Medulla oblongata (tissue), 1 donor: ENCODE data around the gene TMEM255B.
"Not testable (repeated sequence)": the region's sequence is repeated elsewhere in the genome, so short reads cannot be mapped to it uniquely, and the experiment has no call there.

Experiments used
- DNase-seq: peaks from one replicate; pipeline ENCODE4 v3.0.0-alpha.2; 2015; ENCODE audit errors: extremely low spot score

Gene TMEM255B

DNA sequence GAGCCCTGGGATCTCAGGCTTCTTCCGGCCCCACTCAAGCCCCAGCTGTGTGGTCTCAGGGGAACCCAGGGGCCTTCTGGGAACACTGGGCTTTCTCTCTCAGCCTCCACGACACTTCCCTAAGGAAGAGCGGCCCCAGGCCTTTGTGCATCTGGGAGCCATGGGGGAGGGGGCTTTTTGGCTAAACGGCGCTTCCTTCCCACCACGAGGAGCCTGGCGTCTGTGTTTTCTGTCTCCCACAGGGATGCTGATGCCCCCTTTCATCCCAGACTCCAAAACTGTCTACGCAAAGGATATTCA lies 24.2 kb upstream of the TMEM255B start:
- no peak for DNase-seq

DNA sequence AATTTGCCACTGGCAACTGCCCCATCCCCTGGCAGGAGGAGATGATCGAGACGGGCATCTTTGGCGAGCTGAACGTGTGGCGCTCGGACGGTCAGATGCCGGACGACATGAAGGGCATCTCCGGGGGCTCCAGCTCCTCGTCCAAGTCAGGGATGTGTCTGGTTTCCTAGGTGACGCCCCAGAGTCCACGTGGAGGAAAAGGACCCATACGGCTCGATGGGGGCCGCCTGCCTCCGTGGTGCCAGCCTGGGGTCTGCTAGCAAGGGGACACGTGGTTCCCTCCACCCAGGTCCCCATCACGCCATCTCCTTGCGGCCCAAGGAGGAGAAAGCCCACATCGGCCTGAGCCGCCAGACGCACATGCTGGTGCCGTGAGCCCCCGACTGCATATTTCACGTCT lies 23.8 kb upstream of the TMEM255B start:
- no peak for DNase-seq

DNA sequence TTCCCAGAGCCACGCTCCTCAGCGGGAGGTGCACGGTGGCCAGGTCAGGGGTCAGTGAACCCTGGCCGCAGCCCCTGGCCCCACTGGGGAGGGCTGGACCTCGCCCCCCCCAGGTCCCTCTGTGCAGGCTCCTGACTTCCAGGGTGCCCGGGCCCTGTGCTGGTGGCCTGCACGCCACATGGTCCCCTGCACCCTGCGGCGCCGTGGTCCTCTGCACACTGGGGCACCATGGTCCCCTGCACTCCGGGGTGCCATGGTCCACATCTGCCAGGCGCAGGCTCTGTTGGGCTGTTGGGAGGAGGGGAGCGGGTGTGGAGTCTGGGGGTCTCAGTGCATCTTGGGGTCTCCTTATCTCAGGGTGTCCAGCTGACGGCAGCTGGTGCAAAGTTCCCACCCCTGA lies 23.3 kb upstream of the TMEM255B start:
- DNase-seq, result no peak

DNA sequence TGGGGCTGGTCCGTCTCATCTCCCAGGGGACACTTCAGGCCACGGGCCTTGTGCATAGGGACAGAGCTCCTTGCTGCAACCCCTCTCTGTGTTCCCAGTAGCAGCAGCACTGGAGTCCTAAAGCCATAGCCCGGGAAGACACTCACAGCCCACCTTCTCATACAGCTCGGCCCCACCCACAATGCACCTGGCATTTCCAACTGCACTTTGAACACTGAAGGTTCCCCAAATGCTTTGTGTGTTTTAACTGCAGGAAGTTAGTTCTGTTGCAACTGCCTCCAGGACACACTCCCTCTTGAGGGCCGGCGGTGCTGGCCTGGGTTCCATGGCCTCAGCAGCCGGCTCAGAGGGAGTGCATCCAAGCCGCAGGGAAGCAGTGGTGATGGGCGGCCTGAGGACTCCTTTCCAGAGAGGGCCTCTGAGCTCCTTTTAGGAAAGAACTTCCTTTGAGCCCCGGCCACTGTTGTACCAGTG lies 22.7 kb upstream of the TMEM255B start:
- no peak for DNase-seq

DNA sequence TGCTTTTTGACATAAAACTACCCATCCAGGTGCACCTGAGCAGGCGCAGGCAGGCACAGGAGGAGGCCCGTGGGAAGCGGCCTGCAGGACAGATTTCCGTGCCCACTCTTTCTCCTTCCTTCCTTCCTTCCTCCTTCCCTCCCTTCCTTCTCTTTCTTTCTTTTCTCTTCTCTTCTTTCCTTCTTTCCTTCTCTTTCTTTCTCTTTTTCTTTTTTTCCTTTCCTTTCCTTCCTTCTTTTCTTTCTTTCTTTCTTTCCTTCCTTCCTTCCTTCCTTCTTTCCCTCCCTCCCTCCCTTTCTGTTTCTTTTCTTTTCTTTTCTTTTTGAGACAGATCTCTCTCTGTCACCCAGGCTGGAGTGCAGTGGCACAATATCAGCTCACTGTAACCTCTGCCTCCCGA lies 21.2 kb upstream of the TMEM255B start:
- no peak for DNase-seq

DNA sequence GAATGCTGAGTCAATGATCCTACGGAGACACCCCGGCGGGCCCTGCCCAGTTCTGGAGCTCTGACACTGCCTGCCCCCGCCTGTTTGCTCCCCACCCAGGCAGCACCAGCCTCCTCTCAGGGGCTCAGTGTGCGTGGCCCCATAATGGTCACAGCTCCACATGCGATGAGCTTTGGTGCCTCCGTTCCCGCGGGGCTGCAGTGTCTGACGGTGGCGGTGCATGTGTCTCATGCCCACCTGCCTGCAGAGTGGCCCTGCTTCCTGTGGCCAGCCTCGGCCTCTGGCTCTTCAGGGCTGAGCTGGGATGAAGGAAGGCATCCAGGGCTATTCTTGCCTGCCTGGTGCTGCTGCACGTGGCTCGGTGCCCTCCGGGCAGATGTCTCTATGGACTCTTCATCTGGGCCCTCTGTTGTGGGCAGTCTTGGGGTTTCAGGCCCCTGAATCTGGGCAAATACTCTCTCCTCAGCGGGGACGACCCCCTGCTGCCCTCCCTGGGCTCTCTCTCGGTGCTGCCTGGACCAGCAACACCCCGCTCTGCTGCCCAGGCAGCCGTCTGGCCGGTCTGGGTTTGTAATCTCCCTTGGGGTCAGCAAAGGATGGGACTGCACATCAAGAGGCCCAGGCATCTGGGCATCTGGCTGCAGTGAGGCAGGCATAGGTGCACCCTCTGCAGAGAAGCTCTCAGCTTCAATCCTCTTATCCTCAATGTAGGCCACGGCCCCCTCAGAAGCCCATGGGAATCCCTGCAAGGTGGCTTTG lies 19.3 kb upstream of the TMEM255B start:
- no peak for DNase-seq

DNA sequence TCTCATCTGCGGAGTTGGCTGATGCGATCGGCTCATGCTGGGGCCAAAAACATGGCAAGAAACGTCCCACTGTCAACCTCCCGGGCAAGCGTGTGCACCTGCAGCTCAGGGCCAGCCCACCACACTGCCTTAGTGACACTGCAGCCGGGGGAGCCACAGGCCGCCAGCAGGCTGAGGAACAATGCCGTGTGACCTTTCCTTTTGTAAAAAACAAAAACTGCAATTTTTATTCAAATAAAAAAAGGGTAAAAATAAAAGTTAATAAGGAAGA lies 18.8 kb upstream of the TMEM255B start:
- no peak for DNase-seq

DNA sequence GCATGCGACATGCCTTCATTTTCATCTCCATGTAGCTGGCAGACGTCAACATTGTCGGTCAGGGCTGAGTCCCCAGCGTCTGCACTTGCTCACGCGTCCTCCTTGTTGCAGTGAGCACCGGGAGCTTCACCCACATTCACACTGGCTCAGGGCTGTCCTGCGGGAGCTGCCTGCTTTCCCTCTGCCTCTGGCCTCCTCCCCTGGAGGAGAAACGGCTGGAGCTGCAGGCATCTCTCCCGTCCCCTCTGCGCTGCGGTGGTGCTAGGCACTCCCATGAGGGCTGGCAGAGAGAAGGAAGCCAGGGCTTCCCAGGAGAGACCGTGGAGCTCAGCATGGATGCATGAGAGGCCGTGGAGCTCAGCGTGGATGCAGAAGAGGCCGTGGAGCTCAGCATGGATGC lies 18.4 kb upstream of the TMEM255B start:
- no peak for DNase-seq

DNA sequence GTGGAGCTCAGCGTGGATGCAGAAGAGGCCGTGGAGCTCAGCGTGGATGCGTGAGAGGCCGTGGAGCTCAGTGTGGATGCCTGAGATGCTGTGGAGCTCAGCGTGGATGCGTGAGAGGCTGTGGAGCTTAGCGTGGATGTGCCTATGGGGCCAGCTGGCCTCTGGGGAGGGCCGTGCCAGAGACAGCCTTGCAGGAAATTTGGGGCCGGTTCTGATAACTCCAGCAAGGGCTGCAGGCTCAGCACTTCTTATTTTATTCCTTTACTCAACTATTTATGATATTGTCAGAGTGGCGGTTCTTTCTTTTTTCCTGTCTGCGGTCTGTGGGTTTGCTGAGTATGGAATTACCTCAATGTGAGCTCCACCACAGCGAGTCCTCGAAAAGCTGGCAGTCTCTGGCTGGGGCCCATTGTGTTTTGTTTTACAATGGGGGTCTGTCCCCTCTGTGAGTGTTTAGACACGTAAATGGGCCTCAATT lies 17.8 kb upstream of the TMEM255B start:
- peak; percentile 44 for DNase-seq

DNA sequence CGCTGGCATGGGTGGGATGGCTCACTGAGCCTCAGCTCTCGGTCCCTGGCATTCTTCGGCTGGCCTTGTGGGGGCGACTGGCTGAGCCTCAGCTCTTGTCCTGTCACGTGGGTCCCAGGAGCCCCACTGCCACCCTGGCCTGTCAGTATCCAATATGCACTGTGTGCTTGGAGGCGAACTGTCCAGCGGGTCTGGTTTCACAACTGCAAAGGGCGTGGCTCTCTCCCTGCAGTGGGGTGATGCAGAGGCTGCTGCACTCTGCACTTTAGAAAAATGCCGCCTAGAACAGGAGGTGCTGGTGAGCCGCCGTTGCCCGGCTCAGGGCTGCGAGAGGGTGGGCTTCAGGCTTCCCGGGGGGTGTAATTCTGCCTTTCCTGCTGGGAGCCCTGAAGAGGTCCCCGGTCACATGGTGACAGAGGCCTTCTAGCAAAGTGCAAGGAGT lies 17.0 kb upstream of the TMEM255B start:
- DNase-seq, result peak; percentile 67

DNA sequence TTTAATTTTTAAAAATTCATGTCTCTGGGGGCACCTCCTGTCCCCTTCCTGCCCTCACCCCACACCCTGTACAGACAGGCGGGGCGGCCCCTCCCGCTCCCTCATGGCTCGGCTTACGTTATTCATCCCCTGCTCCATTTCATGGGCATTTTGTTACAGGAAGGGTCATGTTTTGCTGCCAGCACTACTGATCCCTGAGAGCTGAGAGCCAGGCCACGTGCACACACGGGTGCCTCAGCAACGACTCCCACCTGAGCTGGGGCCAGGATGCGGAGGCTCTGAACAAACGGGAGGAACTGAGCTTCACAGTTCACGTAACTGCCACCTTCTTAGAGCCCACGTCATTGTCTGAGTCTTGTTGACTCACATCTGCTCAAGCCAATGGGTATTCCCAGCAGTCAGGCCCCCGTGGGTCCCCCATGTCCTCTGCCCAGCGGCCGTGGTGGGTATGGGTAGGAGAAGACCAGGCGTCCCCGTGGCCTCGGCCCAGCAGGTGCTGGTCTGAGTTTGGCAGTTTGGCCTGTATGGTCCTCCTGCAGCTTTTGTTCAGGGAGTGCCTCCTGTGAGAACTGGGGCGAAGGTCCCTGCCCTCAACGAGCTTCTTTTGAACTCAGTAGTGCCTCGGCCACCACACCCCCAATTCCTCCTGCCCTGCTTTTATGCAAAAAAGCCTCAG lies 16.4 kb upstream of the TMEM255B start:
- no peak for DNase-seq

DNA sequence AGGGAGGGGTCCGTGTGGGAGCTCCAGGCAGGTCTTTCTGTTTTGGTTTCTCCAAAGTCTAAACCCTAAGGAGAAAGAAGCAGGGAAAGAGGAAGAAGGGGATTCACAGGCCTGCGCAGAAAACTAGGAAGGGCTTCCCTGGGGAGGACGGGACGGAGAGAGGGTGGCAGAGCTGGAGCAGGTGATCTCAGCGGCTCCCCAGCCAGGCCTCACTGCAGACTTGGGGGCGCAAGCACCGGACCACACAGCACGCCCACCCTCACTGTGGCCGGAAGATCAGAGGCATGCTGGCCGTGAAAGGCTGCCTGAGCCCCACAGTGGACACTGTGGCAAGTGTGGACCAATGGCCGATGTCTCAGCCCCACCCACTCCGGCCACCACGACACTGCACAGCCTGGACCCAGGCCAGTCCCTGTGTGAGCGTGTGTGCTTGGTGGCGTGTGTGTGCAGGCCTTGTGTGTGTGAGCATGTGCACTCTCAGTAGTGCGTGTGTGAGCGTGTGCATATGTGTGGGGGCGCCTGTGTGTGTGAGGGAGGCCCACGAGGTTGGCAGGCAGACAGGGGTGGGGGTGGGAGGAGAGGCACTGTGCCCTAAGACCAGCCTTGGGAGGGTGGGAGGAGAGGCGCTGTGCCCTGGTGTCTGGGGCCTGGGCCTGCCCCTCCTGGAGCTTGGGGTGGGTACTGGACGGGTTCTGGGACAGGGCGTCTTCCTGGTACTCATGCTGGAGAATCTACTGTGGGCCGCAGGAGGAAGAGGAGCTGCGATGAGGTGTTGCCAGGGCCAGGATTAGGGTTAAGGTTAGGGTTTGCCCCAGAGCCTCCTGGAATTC lies 15.4 kb upstream of the TMEM255B start:
- no peak for DNase-seq

DNA sequence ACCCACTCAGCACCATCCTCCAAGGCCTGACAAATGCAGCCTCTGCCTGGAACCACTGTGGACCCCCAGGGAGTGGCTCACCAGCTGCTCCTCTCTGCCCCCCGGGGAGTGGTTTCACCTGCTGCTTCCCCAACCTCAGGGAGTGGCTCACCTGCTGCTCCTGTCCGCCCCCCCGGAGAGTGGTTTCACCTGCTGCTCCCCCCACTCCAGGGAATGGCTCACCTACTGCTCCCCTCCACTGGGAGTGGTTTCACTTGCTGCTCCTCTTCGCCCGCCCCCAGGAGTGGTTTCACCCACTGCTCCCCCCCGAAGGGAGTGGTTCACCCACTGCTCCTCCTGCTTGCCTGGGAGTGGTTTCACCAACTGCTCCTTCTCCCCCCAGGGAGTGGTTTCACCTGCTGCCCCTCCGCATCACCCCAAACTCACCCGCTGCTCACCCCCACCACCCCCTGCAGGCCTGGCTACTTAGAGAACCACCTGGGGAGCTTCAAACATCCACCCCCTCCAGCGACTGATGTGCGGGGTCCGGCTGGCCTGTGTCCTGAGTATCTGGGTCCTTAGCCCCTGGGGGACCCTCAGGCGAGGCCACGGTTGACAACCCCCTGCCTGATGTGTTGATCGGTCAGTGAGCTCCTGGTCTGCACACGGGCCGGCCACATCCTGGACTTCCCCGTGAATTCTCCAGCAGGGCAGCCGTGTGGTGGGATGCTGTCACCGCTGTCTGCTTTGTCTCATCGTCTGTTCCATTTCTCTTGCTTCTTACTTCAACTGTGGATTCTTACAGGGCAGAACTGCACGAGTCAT lies 14.6 kb upstream of the TMEM255B start:
- DNase-seq, result no peak

DNA sequence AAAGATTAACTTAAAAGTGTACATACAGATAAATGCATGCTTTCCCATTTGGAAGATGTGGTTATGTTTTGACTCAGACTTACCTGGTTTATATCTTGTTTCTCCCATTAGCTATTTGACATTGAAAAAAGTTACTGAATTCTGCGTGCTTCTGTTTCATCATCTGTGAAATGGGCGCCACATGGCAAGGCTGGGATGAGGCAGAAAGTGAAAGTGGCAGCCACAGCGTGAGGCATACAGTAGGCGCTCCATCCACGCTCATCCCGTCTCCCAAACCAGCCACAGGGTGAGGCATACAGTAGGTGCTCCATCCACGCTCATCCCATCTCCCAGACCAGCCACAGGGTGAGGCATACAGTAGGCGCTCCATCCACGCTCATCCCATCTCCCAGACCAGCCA lies 14.0 kb upstream of the TMEM255B start:
- DNase-seq, result no peak

DNA sequence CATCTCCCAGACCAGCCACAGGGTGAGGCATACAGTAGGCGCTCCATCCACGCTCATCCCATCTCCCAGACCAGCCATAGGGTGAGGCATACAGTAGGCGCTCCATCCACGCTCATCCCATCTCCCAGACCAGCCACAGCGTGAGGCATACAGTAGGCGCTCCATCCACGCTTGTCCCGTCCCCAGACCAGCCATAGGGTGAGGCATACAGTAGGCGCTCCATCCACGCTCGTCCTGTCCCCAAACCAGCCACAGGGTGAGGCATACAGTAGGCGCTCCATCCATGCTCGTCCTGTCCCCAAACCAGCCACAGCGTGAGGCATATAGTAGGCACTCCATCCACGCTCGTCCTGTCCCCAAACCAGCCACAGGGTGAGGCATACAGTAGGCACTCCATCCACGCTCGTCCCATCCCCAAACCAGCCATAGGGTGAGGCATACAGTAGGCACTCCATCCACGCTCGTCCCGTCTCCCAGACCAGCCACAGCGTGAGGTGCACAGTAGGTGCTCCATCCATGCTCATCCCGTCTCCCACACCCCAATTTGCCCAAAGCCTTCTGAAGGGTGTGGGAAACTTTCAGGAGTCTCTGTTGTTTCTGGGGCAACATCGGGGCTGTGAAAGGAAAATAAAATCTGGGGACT lies 13.4 kb upstream of the TMEM255B start:
- DNase-seq, result not testable (repeated sequence)

DNA sequence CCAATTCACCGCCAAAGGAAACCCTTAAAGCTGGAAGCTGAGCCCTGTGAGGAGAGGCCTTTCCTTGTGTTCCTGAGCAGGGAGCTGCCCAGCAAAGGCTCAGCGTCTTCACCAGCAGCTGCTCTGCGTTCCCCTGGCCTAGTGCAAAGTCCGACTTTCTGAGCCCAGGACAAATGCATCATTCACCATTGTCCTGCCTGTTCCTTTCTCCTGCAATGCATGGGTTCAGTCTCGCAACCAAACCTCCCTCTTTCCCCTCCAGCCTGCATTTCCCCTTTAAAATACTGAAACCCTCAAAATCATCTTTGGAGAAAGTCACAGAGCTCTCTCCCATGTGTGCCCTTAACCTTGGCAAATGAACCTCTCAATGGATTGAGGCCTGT lies 12.9 kb upstream of the TMEM255B start:
- no peak for DNase-seq

DNA sequence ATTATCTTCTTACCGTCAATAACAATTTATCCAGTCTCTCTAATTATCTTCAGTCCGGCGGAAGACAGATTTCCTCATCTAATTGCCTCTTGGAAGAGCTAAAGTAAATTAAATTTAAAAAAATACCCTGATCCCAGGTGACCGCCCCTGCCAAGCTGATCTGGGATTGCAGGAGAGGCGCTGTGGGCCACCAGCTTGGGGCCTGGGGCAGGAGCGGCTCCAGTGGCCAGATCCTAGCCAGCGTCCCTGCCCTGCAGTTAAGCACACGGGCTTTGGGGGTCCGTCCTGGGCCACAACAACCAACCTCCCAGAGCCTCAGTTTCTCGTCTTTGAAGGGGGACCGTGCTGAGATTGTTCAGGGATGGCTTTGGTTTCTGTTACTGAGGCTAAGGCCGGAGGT lies 12.4 kb upstream of the TMEM255B start:
- no peak for DNase-seq

DNA sequence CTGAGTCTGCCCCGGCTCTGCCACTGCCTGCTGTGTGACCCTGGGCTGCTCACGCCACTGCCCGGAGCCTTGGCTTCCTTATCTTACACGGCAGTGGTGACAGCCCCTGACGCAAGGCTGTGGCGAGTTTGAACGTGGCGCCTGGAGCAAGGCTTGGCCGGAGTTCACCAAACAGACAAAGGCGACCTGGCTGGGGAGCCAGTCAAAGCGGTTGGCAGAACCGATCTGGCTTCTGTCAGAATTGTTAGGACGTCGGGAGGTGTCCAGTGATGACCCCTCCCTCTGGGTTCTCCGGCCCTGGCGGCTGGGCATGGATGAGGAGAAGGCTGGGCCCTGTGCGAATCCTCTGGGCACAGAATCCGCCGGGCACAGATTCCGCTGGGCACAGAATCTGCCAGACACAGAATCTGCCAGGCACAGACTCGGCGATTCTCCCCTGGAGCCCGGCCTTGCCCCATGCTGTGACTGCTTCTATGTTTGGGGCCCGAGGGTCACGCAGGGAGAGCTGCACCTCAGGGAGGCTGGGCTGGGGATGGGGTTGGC lies 11.7 kb upstream of the TMEM255B start:
- peak; percentile 46 for DNase-seq

DNA sequence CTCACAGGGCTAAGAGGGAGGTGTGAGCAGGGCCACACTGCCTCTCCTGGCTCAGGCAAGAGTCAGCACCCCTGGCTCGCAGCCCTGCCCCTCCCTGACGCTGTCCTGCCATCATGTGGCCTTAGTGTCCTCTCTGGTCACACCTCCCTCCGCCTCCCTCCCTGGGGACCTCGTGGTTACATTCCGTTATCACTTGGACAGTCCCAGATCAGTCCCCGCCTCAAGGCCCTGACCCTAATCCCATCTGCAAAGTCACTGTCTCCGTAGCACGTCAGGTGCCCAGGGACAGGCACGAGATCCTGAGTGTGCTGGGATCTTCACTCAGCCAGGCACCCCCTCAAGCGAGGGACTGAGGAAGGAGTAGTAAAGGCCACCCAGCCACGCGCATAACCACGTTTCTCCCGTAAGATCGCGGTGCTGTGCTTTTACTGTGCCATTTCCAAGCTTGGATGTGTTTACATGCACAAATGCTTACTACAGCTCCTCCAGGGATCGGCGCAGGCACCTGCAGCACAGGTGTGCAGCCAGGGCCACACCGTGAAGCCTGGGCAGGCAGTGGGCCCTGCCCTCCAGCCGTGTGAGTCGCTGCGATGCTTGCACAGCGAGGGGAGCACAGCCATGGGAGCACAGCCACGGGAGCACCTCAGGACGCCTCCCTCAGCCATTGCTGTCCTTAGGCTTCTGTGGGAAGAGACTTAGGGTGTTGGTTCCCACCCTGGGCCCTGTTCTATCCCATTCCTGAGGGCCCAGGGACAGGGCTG lies 10.7 kb upstream of the TMEM255B start:
- no peak for DNase-seq

DNA sequence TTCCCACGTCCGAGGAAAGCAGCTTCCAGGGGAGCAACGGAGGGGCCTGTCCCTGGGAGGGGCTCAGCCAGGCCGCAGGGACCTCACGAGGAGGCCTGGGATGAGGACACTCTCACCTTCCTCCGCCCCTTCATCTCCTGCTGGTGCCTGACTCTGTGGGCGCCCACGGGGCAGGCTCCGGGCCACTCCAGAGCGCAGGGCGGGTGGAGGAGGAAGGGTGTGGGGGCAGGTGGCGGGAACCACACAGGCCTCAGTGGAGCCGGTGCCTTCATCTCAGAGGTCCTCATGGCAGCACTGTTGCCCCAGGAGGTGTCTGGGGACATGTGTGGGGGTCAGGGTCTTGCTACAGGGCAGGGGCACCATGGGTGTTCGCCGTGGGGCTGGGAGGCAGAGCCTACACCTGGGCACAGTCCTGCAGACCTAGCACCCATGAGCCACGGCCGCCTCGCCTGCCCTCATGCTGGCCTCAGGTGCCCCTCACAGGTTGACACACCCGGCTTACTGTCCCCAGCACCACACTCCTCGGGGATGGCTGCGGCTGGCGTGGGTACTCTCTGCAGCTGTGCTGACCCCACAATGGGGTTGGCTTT lies 10.1 kb upstream of the TMEM255B start:
- DNase-seq, result no peak
